GM03348 (cell line): ENCODE data around the gene CT47B1.
"Not testable (repeated sequence)": the region's sequence is repeated elsewhere in the genome, so short reads cannot be mapped to it uniquely, and the experiment has no call there.

Experiments
- DNase-seq: peaks from one replicate; pipeline ENCODE4 v3.0.0; 2012; ENCODE audit warnings: low spot score

CT47B1 gene

DNA sequence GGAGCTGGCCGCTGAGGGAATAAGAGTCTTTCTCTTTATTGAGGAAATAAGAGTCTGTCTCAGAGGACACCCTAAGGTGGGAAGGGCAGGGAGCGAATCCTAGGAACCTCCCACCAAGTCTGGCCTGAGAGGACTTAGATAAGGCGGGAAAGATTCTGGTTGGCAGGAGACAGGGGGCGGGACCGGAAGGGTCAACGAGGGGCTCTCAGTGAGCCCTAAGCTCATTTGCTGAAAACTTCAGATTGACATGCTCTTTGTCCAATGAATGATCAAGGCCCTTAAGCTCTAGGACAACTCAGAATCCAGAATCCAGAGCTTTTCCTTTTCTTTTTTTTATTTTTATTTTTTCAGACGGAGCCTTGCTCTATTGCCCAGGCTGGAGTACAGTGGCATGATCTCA is at the start of gene CT47B1:
TSS of gene CT47B1 (minus strand) at position 101 of the 400 bp plus-strand sequence. CDS start 196 bp downstream, outside the sequence.
- DNase-seq: not testable (repeated sequence)

DNA sequence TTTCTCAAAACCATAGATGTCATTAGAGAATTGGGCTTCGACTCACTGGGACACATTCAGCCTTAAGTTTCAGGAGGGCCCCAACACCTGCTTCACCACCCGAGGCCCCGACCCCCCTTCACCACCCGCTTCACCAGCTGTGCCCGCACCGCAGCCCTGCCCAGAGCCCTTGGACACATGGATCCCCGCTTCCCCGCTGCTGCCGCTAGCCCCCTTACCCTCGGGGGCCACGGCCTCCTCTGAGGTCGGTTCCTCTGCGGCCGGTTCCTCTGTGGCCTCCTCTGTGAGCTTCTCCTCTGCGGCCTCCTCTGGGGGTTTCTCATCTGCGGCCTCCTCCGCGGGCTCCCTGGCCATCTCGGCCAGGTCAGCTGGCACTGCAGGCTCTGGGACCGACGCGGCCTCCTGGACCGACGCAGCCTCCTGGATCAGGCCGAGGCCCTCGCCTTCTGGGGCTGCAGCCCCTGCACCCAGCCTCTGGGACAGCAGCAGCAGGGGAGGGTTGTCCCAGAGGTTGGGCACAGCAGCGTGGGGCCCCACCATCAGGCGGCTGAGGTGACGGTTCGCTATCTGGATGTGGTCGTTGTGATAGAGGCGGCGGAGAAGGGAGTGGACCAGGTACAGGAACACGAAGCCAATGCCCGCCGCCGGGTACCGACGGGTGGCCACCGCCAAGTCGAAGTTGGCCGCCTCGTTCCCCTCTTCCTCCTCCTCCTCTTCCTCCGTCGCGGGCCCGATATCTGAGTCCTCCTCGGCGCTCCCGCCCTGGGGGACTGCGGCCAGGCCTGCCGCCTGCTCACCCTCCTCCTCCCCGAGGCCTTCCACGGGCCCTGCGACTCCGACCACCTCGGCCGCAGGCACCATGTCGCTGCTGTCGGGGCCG is 748 bp downstream of the CT47B1 start:
- DNase-seq: no peak

- DNase-seq: no peak
Observed at GRCh38 chrX:120857240-120857639, 18.4 kb downstream of the CT47B1 start.

- peak; percentile 27 for DNase-seq
Observed at GRCh38 chrX:120840827-120841226, 34.8 kb downstream of the CT47B1 start.

DNA sequence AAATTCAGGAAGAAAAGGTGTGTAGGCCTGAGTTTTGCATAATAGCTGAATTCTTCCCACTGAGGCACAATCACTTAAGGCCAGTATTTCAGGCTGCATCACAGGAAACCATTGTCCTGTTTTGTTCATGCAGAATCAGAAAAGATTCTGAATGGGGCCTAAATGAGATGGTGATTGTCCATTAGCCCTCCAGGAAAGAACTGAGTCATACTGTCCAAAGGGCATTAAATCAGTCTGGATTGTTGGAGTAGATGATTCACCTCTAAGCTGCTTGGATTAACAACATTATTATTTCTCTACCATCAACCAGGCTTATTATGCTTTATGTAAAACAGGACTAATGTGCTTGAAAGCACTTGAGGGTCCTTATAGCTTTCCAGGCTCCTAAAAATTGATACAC is 36.2 kb downstream of the CT47B1 start:
- DNase-seq: peak; percentile 4

- DNase-seq: not testable (repeated sequence)
Observed at GRCh38 chrX:120827213-120827612, 48.5 kb downstream of the CT47B1 start.

GRCh38 chrX:120825146-120825545 is 50.5 kb downstream of the CT47B1 start:
- no peak for DNase-seq

DNA sequence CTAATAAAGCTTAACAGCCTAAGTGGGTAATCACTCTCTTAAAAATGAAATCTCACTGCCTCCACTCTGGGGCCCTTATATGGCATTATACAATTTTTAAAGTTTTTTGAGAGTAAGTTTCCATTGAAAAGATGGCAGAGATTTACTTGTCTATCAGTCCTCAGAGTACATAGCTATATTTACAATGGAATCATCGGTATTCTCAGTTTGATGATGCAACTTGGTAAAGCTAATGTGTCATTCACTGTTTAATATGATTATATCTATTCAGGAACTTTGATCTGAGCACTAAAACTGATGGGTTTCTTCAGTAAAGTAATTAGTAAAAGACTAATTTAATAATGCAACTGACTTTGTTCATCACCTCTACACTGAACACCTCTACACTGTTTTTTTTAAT is 51.6 kb downstream of the CT47B1 start:
- no peak for DNase-seq

GRCh38 chrX:120823556-120823955 is 52.1 kb downstream of the CT47B1 start:
- no peak for DNase-seq
